Thymus (tissue), 11 donors: Measurements from ENCODE around the gene ANKRD55. TPM values are rescaled to one million over a fixed set of nuclear protein-coding genes. Genes with fewer than 3 reads are reported as not detected.
"Not testable (repeated sequence)": the region's sequence is repeated elsewhere in the genome, so short reads cannot be mapped to it uniquely, and the experiment has no call there.

Experiments used
- DNase-seq, 9 donors: peaks; one replicate each; pipeline ENCODE4 v3.0.0-alpha.2; 2013; ENCODE audit warnings: low spot score in 9 of 9, low read depth in 6 of 9, missing footprints in 1 of 9
- H3K27ac ChIP-seq, 2 donors: one replicate each; pipeline ENCODE4 v1.5.1; 2013; ENCODE audit warnings: control low read depth in 1 of 2, low read depth in 1 of 2, low read length in 1 of 2, mild to moderate bottlenecking in 1 of 2, moderate library complexity in 1 of 2
- H3K27me3 ChIP-seq, 2 donors: one replicate each; pipeline ENCODE4 v1.5.1; 2013; ENCODE audit warnings: low read length in 1 of 2; ENCODE audit not compliant: control insufficient read depth in 2 of 2, insufficient read depth in 1 of 2
- H3K36me3 ChIP-seq, 2 donors: one replicate each; pipeline ENCODE4 v1.5.1; 2013; ENCODE audit warnings: low read length in 1 of 2, mild to moderate bottlenecking in 1 of 2, moderate library complexity in 1 of 2; ENCODE audit not compliant: control insufficient read depth in 2 of 2, insufficient read depth in 2 of 2
- H3K4me1 ChIP-seq, 2 donors: one replicate each; pipeline ENCODE4 v1.5.1; 2013; ENCODE audit warnings: low read length in 2 of 2; ENCODE audit not compliant: control insufficient read depth in 2 of 2, insufficient read depth in 2 of 2
- H3K4me3 ChIP-seq, 2 donors: one replicate each; pipeline ENCODE4 v1.5.1; 2013; ENCODE audit warnings: low read length in 2 of 2, control low read depth in 1 of 2, mild to moderate bottlenecking in 1 of 2
- H3K9me3 ChIP-seq, 2 donors: one replicate each; pipeline ENCODE4 v1.5.1; 2013; ENCODE audit warnings: low read length in 1 of 2, mild to moderate bottlenecking in 1 of 2; ENCODE audit not compliant: control insufficient read depth in 2 of 2, insufficient read depth in 1 of 2
- WGBS: extraction: QIAGEN DNeasy Blood & Tissue Kit; methylation state at CpG from one replicate; pipeline ENCODE4 v1.1.7; 2013; 5-methylcytosine and 5-hydroxymethylcytosine counted together
- polyA plus RNA-seq: library from polyadenylated mRNA; stranded (reverse); fragments of 200-250 nt; gene quantifications from one replicate; pipeline ENCODE4 v1.2.3, GENCODE V29; 2013
- total RNA-seq: library from RNA; stranded (reverse); fragments of 120-200 nt; gene quantifications from one replicate; pipeline ENCODE4 v1.2.4, GENCODE V29; 2013
- donor health status: healthy.

The ANKRD55 gene
- total and polyA plus RNA-seq, 2 donors: 3.5 to 6.7 TPM

DNA sequence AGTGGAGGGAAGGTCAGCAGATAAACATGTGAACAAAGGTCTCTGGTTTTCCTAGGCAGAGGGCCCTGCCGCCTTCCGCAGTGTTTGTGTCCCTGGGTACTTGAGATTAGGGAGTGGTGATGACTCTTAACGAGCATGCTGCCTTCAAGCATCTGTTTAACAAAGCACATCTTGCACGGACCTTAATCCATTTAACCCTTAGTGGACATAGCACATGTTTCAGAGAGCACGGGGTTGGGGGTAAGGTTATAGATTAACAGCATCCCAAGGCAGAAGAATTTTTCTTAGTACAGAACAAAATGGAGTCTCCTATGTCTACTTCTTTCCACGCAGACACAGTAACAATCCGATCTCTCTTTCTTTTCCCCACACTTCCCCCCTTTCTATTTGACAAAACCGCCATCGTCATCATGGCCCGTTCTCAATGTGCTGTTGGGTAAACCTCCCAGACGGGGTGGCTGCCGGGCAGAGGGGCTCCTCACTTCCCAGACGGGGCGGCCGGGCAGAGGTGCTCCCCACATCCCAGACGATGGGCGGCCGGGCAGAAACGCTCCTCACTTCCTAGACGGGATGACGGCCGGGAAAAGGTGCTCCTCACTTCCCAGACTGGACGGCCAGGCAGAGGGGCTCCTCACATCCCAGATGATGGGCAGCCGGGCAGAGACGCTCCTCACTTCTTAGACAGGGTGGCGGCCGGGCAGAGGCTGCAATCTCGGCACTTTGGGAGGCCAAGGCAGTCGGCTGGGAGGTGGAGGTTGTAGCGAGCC lies 24.8 kb upstream of the ANKRD55 start:
- not testable (repeated sequence) for DNase-seq

DNA sequence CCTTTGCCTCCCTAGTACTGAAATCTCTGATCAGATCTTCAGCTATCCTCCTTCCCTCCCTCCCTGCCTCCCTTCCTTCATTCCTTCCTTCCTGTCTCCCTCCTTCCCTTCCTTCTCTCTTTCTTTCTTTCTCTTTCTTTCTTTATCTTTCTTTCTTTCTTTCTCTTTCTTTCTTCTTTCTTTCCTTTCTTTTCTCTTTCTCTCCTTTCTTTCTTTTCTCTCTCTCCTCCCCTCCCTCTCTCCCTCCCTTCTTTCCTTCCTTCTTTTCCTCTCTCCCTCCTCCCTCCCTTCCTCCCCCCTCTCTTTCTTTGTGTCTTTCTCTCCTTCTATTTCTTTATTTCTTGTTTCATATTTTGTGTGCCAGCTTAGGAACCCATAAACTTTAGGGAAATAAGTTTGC lies 23.9 kb upstream of the ANKRD55 start:
- Histone ChIP-seq H3K27me3 (no peaks in the 10 kb centered on the region), H3K36me3 (no peaks in the 10 kb centered on the region), H3K4me3 (no peak overlapping the region), H3K4me1 (no peaks in the 10 kb centered on the region), H3K9me3 (peaks cover 0 to 3% of the 10 kb centered on the region in 2 donors), H3K27ac (no peak overlapping the region)
- no peak for DNase-seq

More for the DNA sequence above, 24.8 kb upstream of the ANKRD55 start:
- H3K36me3 ChIP-seq, H3K4me3 ChIP-seq, H3K27me3 ChIP-seq, H3K4me1 ChIP-seq, H3K9me3 ChIP-seq, H3K27ac ChIP-seq: not testable (repeated sequence)
- 90% methylated on average over 27 of the region's 30 CpGs for WGBS

GRCh38 chr5:56255502-56255901 lies 22.4 kb upstream of the ANKRD55 start:
- no peak overlapping the region for H3K4me3 ChIP-seq
- H3K27me3 ChIP-seq: no peaks in the 10 kb centered on the region
- H3K36me3 ChIP-seq: no peaks in the 10 kb centered on the region
- no peak overlapping the region for H3K27ac ChIP-seq
- H3K4me1 ChIP-seq: no peaks in the 10 kb centered on the region
- WGBS: 97% methylated on average over 1 of the region's 1 CpG
- H3K9me3 ChIP-seq: peaks cover 0 to 3% of the 10 kb centered on the region in 2 donors
- DNase-seq: no peak

DNA sequence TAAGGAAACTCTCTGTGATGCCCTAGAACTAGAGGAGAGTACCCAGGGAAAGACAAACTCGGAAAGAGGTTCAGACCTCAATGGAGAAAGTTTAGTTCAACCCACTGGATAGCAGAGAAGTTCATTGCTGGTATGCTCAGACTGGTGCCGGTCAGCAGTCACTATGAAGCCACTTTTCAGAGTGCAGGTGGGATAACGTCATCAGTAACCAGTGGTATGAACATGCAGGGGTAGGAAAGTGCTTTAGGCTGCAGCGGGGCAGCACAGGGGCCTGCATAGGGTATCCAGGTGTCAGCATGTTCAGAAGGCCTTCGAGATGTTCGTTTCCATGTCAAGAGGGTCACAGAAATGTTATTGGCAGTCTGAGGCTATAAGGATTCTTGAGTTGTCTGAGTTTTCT lies 20.8 kb upstream of the ANKRD55 start:
- no peak overlapping the region for H3K4me3 ChIP-seq
- no peaks in the 10 kb centered on the region for H3K4me1 ChIP-seq
- peaks cover 0 to 7% of the 10 kb centered on the region in 2 donors for H3K9me3 ChIP-seq
- H3K36me3 ChIP-seq: no peaks in the 10 kb centered on the region
- DNase-seq: no peak
- 98% methylated on average over 6 of the region's 6 CpGs for WGBS
- no peaks in the 10 kb centered on the region for H3K27me3 ChIP-seq
- no peak overlapping the region for H3K27ac ChIP-seq

DNA sequence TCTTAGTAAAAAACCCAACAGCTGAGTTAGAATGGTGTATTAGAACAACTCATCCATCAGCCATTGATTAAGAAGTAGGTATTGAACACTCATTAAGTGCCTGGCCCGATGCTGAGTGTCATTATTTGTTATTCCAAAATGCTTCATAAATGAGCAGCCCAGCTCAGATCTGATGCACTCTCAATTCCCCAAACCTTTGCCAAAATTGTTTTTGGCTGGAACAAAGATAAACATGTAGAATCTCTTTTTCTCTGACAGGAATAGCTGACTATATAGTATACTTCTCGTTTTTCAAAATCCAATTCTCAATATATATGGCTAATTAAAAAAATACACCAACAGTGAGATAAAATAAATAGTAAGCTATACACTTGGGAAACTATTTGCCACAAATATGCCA lies 20.0 kb upstream of the ANKRD55 start:
- H3K27me3 ChIP-seq: no peaks in the 10 kb centered on the region
- no peaks in the 10 kb centered on the region for H3K36me3 ChIP-seq
- no peak for DNase-seq
- H3K4me1 ChIP-seq: no peaks in the 10 kb centered on the region
- H3K4me3 ChIP-seq: no peak overlapping the region
- peaks cover 0 to 8% of the 10 kb centered on the region in 2 donors for H3K9me3 ChIP-seq
- H3K27ac ChIP-seq: no peak overlapping the region
- 94% methylated on average over 2 of the region's 2 CpGs for WGBS

DNA sequence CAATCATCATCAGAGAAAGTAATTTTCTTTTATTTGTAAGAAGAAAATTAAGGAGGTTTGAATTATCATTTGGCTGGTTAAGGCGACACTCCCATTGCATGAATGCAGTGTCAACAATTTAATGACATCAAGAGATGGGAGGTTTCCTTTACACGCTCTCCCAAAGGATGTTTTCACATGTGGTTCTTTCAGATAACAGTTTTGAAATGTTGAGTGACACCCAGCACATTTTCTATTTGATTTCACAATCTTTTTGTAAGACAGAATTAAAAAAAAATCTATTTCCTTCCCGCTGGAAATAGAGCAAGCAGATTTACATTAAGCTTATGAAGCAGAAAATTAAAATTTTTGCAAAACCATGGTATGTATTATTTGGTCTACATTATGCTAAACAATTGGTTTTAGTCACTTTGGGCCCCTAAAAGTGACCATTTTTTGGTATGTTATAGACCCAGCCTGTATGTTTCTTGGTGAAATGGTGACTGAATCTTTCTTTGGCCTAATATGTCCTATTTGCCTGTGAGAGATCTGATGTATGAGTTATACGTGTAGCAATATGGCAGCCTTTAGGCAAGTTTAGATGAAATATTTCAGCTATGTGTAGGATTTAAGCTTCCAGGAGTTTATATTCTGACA lies 18.9 kb upstream of the ANKRD55 start:
- Histone ChIP-seq H3K27me3 (no peaks in the 10 kb centered on the region), H3K4me3 (no peak overlapping the region), H3K9me3 (peaks cover 0 to 8% of the 10 kb centered on the region in 2 donors), H3K27ac (no peak overlapping the region), H3K36me3 (no peaks in the 10 kb centered on the region), H3K4me1 (no peaks in the 10 kb centered on the region)
- no peak for DNase-seq
- WGBS: 93% methylated on average over 4 of the region's 4 CpGs

- H3K27ac ChIP-seq: no peak overlapping the region
- no peaks in the 10 kb centered on the region for H3K4me1 ChIP-seq
- H3K9me3 ChIP-seq: peaks cover 0 to 8% of the 10 kb centered on the region in 2 donors
- no peaks in the 10 kb centered on the region for H3K27me3 ChIP-seq
- no peak overlapping the region for H3K4me3 ChIP-seq
- no peaks in the 10 kb centered on the region for H3K36me3 ChIP-seq
- no peak for DNase-seq
Observed at GRCh38 chr5:56251440-56251839, 18.3 kb upstream of the ANKRD55 start.

GRCh38 chr5:56250011-56250410 lies 16.9 kb upstream of the ANKRD55 start:
- DNase-seq: no peak
- Histone ChIP-seq H3K4me1 (no peaks in the 10 kb centered on the region), H3K27ac (no peak overlapping the region), H3K36me3 (no peaks in the 10 kb centered on the region), H3K4me3 (no peak overlapping the region), H3K9me3 (peaks cover 0 to 8% of the 10 kb centered on the region in 2 donors), H3K27me3 (no peaks in the 10 kb centered on the region)
- WGBS: 94% methylated on average over 3 of the region's 3 CpGs

DNA sequence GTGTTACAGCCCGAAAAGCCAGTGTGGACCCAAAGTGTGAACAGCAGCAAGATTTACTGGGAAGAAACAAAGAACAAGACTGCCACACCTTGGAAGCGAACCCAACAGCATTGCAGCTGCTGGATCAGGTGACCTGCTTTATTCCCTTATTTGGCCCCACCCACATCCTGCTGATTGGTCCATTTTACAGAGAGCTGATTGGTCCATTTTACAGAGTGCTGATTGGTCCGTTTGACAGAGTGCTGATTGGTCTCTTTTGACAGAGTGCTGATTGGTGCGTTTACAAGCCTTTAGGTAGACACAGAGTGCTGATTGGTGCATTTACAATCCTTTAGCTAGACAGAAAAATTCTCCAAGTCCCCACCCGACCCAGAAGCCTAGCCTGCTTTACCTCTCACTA lies 16.0 kb upstream of the ANKRD55 start:
- H3K27me3 ChIP-seq, H3K4me3 ChIP-seq, H3K27ac ChIP-seq, DNase-seq, H3K9me3 ChIP-seq, H3K4me1 ChIP-seq, H3K36me3 ChIP-seq: not testable (repeated sequence)
- WGBS: 78% methylated on average over 5 of the region's 5 CpGs
